SK-N-SH (cell line): Measurements from ENCODE around the gene SDSL.

ENCODE experiments used
- EP300 ChIP-seq, 2 experiments: IDR thresholded peaks; 2 replicates each; pipeline versions ENCODE4 v1.4.0 to v1.6.1; 2012; ENCODE audit warnings: borderline replicate concordance in 1 of 2, low read depth in 1 of 2, low read length in 1 of 2
- EZH2phosphoT487 ChIP-seq: fragments of 200-600 bp; sonication (generic); IDR thresholded peaks from 2 replicates; pipeline ENCODE4 v1.6.1; 2017; ENCODE audit warnings: low read depth, mixed run types, mild to moderate bottlenecking, antibody characterized with exemption, moderate library complexity, borderline replicate concordance
- FOXJ3 ChIP-seq: sonication (generic); formaldehyde crosslinking; IDR thresholded peaks from 2 replicates; pipeline ENCODE4 v1.5.1; 2020; ENCODE audit warnings: mild to moderate bottlenecking, missing genetic modification reagents
- MEF2A ChIP-seq: IDR thresholded peaks from 2 replicates; pipeline ENCODE4 v1.4.0; 2012; ENCODE audit warnings: low read depth, borderline replicate concordance
- POLR2AphosphoS5 ChIP-seq: IDR thresholded peaks from 2 replicates; pipeline ENCODE4 v1.6.1; 2012; ENCODE audit warnings: low read depth, low read length
- RFX5 ChIP-seq: IDR thresholded peaks from 2 replicates; pipeline ENCODE4 v1.6.1; 2012; ENCODE audit warnings: mild to moderate bottlenecking, improper control_type of control experiment, low read length
- TAF1 ChIP-seq: IDR thresholded peaks from 2 replicates; pipeline ENCODE4 v1.6.1; 2012; ENCODE audit warnings: low read depth, mild to moderate bottlenecking, low read length, moderate library complexity, borderline replicate concordance
- TF ChIP-seq, protein P1 (sequence below): IDR thresholded peaks from 2 replicates; pipeline ENCODE4 v1.6.1; 2012; ENCODE audit warnings: mild to moderate bottlenecking, low read depth, low read length, moderate library complexity
- TF ChIP-seq, protein P2 (sequence below): fragments of 200-600 bp; sonication (generic); IDR thresholded peaks from 2 replicates; pipeline ENCODE4 v1.6.1; 2017; ENCODE audit warnings: antibody characterized with exemption, mild to moderate bottlenecking, moderate library complexity
- TF ChIP-seq, protein P3 (sequence below): IDR thresholded peaks from 2 replicates; pipeline ENCODE4 v1.4.0; 2012; ENCODE audit warnings: low read depth
- TF ChIP-seq, protein P4 (sequence below): fragments of 150-350 bp; IDR thresholded peaks from 2 replicates; pipeline ENCODE4 v1.6.1; 2017; ENCODE audit warnings: antibody characterized with exemption, low read length, low read depth, borderline replicate concordance

DNA sequence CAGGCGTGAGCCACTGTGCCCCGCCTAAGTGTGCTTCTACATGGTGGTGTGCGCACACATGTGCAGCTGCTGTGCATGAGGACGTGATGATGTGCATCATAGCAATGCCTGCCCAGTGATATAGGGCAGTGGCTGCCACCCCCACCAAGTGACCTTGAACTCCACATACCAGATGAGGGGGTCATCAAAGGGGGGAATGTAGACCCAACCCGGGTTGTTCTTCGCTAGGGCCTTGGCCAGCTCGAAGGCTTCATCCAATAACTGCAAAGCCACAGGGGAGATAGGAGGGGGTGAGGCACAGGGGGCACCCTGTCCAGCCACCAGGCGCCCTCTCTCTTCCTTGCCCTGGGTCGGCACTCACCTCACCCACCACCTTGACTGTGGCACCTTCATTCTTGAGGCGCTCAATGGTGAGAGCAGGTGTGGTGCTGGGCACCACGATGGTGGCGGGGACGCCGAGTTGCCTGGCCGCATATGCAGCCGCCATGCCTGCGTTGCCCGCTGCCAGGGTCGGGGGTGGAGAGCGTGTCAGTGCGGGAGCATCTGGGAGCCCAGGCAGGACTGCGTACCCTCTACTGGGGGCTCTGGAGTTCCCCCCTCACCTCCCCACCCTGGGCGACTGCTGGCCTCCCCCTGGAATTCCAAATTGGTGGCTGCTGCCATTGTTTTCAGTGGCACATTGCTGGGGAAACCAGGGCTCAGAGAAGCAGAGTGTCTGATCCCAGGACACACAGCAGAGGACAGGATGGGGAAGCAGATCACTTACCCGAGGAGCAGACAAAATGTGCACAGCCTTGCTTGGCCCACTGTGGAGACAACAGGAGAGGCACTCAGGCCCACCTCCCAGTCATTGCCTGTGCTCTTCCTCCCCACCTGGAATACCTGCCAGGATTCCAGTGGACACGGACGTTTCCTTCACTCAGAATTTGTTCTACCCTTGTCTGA, 23.6 kb upstream of the SDSL start:
- TF ChIP-seq, protein P1, sequence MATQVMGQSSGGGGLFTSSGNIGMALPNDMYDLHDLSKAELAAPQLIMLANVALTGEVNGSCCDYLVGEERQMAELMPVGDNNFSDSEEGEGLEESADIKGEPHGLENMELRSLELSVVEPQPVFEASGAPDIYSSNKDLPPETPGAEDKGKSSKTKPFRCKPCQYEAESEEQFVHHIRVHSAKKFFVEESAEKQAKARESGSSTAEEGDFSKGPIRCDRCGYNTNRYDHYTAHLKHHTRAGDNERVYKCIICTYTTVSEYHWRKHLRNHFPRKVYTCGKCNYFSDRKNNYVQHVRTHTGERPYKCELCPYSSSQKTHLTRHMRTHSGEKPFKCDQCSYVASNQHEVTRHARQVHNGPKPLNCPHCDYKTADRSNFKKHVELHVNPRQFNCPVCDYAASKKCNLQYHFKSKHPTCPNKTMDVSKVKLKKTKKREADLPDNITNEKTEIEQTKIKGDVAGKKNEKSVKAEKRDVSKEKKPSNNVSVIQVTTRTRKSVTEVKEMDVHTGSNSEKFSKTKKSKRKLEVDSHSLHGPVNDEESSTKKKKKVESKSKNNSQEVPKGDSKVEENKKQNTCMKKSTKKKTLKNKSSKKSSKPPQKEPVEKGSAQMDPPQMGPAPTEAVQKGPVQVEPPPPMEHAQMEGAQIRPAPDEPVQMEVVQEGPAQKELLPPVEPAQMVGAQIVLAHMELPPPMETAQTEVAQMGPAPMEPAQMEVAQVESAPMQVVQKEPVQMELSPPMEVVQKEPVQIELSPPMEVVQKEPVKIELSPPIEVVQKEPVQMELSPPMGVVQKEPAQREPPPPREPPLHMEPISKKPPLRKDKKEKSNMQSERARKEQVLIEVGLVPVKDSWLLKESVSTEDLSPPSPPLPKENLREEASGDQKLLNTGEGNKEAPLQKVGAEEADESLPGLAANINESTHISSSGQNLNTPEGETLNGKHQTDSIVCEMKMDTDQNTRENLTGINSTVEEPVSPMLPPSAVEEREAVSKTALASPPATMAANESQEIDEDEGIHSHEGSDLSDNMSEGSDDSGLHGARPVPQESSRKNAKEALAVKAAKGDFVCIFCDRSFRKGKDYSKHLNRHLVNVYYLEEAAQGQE: no peak
- TF ChIP-seq EZH2phosphoT487 (no peak), POLR2AphosphoS5 (no peak), RFX5 (no peak), TAF1 (no peak), MEF2A (no peak), FOXJ3 (no peak), EP300 (IDR thresholded peaks at IDR 0.05; ENCODE audit: borderline replicate concordance in 1 of 2, low read depth in 1 of 2, low read length in 1 of 2) (no peak)
- TF ChIP-seq, protein P2, sequence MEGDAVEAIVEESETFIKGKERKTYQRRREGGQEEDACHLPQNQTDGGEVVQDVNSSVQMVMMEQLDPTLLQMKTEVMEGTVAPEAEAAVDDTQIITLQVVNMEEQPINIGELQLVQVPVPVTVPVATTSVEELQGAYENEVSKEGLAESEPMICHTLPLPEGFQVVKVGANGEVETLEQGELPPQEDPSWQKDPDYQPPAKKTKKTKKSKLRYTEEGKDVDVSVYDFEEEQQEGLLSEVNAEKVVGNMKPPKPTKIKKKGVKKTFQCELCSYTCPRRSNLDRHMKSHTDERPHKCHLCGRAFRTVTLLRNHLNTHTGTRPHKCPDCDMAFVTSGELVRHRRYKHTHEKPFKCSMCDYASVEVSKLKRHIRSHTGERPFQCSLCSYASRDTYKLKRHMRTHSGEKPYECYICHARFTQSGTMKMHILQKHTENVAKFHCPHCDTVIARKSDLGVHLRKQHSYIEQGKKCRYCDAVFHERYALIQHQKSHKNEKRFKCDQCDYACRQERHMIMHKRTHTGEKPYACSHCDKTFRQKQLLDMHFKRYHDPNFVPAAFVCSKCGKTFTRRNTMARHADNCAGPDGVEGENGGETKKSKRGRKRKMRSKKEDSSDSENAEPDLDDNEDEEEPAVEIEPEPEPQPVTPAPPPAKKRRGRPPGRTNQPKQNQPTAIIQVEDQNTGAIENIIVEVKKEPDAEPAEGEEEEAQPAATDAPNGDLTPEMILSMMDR: no peak
- TF ChIP-seq, protein P3, sequence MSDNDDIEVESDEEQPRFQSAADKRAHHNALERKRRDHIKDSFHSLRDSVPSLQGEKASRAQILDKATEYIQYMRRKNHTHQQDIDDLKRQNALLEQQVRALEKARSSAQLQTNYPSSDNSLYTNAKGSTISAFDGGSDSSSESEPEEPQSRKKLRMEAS: no peak
- TF ChIP-seq, protein P4, sequence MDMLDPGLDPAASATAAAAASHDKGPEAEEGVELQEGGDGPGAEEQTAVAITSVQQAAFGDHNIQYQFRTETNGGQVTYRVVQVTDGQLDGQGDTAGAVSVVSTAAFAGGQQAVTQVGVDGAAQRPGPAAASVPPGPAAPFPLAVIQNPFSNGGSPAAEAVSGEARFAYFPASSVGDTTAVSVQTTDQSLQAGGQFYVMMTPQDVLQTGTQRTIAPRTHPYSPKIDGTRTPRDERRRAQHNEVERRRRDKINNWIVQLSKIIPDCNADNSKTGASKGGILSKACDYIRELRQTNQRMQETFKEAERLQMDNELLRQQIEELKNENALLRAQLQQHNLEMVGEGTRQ: no peak
